Adrenal gland (tissue), 12 donors: ENCODE data around the gene EXOC4. TPM values are rescaled to one million over a fixed set of nuclear protein-coding genes. Genes with fewer than 3 reads are reported as not detected.

Source experiments
- DNase-seq, 7 donors: peaks; one replicate each; pipeline ENCODE4 v3.0.0-alpha.2; 2019 to 2020
- H3K27ac ChIP-seq, 5 donors: fragments of 200-600 bp; sonication (generic) in 4 of 5; 1 replicate in 3 of 5; 2 replicates in 2 of 5; pipeline versions ENCODE4 v1.5.1 to v1.8.0; 2016 to 2020; ENCODE audit warnings: mild to moderate bottlenecking in 1 of 5
- H3K27me3 ChIP-seq: fragments of 200-600 bp; 2 replicates; pipeline ENCODE4 v1.8.0; 2021
- H3K36me3 ChIP-seq, 2 donors: fragments of 200-600 bp; replicated peaks in 1 of 2; 1 replicate in 1 of 2; 2 replicates in 1 of 2; pipeline versions ENCODE4 v1.5.1 to v1.8.0; 2018 to 2022
- H3K4me1 ChIP-seq, 2 donors: fragments of 200-600 bp; replicated peaks in 1 of 2; 1 replicate in 1 of 2; 2 replicates in 1 of 2; pipeline versions ENCODE4 v1.5.1 to v1.8.0; 2018 to 2021
- H3K4me3 ChIP-seq, 4 donors: fragments of 200-600 bp; sonication (generic) in 3 of 4; one replicate each; pipeline ENCODE4 v1.5.1; 2016 to 2018
- H3K9me3 ChIP-seq, 3 donors: fragments of 200-600 bp; sonication (generic) in 1 of 3; replicated peaks in 1 of 3; 1 replicate in 2 of 3; 2 replicates in 1 of 3; pipeline versions ENCODE4 v1.5.1 to v1.8.0; 2016 to 2021
- CTCF ChIP-seq, 6 experiments: fragments of 450-650 bp in 4 of 6; fragments of 200-600 bp in 2 of 6; sonication (generic) in 1 of 6; IDR thresholded peaks; 1 replicate in 5 of 6; 2 replicates in 1 of 6; pipeline versions ENCODE4 v1.5.1 to v1.8.0; 2016 to 2021; ENCODE audit warnings: antibody characterized with exemption in 6 of 6, mild to moderate bottlenecking in 2 of 6, moderate library complexity in 1 of 6
- POLR2A ChIP-seq, 2 donors: fragments of 450-650 bp; IDR thresholded peaks; one replicate each; pipeline ENCODE4 v1.6.1; 2017; ENCODE audit warnings: antibody characterized with exemption in 2 of 2, mild to moderate bottlenecking in 2 of 2, moderate library complexity in 1 of 2
- WGBS, 4 donors: extraction: QIAGEN DNeasy Blood & Tissue Kit in 2 of 4; methylation state at CpG; one replicate each; pipeline versions ENCODE4 v1.1.5 to v1.1.7; 2013 to 2017; 5-methylcytosine and 5-hydroxymethylcytosine counted together
- intact Hi-C, 2 donors: fragments of 100-400 bp; cut with DNase I; formaldehyde crosslinking; loops; one replicate each; pipeline versions ENCODE4 v1.14.1 to v1.15.0; 2022 to 2023
- polyA plus RNA-seq, 3 donors: library from polyadenylated mRNA; stranded (reverse); fragments of 200-250 nt in 2 of 3; fragments of 350-450 nt in 1 of 3; fragmentation: Illumina TruSeq in 1 of 3; extraction: RNeasy Lipid Tissue Mini Kit (QIAGEN cat#74804) in 1 of 3; gene quantifications; one replicate each; pipeline ENCODE4 v1.2.3, GENCODE V29; 2013 to 2014
- total RNA-seq, 9 donors: library from RNA; depleted of rRNA in 4 of 9; stranded (reverse); fragments of >200 nt in 4 of 9; fragments of 120-200 nt in 1 of 9; fragmentation: NEBNext Ultra II Directional in 1 of 9; extraction: Animal tissue kit (Norgen Biotek cat#: 25700) in 1 of 9; gene quantifications; one replicate each; pipeline versions ENCODE4 v1.1.0 to v1.2.4, GENCODE V29; 2013 to 2023
- donor health status: healthy with polysubstance abuse.
- donor health status: Bipolar disorder and iron deficiency.
- donor health status: DM: yes; HTN: yes; CAD: no.
- donor health status: DM: no; HTN: no; CAD: no.
- donor health status: DM: no; HTN: no; CAD: no.
- donor health status: DM: yes; HTN: yes; CAD: no.

The EXOC4 gene
- total and polyA plus RNA-seq, 12 donors, result 12.5 to 93.8 (median 67.4) TPM

- intact Hi-C loops, result no loop called here
- H3K36me3 ChIP-seq, result no peaks in the 10 kb centered on the region
- no peaks in the 10 kb centered on the region for H3K4me1 ChIP-seq
- no peaks in the 10 kb centered on the region for H3K27me3 ChIP-seq
- DNase-seq, result no peak
- 90 to 96% (median 90%) methylated on average over 2 of the region's 2 CpGs for WGBS, 4 donors
- TF ChIP-seq POLR2A (IDR thresholded peaks at IDR 0.05) (no peak), CTCF (IDR thresholded peaks at IDR 0.05) (no peak)
- H3K4me3 ChIP-seq, result no peak overlapping the region
- H3K9me3 ChIP-seq, result no peaks in the 10 kb centered on the region
- H3K27ac ChIP-seq, result no peak overlapping the region
Observed at GRCh38 chr7:134051020-134051419, 798.1 kb downstream of the EXOC4 start.

- Histone ChIP-seq H3K4me3 (no peak overlapping the region), H3K4me1 (no peaks in the 10 kb centered on the region), H3K9me3 (no peaks in the 10 kb centered on the region), H3K36me3 (no peaks in the 10 kb centered on the region), H3K27me3 (no peaks in the 10 kb centered on the region), H3K27ac (no peak overlapping the region)
- TF ChIP-seq POLR2A (IDR thresholded peaks at IDR 0.05), result no peak
- no peak for TF ChIP-seq CTCF (IDR thresholded peaks at IDR 0.05)
- intact Hi-C loops, result no loop called here
- 83 to 91% (median 90%) methylated on average over 8 of the region's 8 CpGs for WGBS, 4 donors
- DNase-seq, result no peak
Observed at GRCh38 chr7:134056816-134057215, 803.9 kb downstream of the EXOC4 start.

- H3K9me3 ChIP-seq, result no peaks in the 10 kb centered on the region
- TF ChIP-seq POLR2A (IDR thresholded peaks at IDR 0.05) (no peak), CTCF (IDR thresholded peaks at IDR 0.05) (no peak)
- intact Hi-C loops, result no loop called here
Observed at GRCh38 chr7:134058521-134058920, 805.6 kb downstream of the EXOC4 start.

GRCh38 chr7:134058980-134059379, 806.1 kb downstream of the EXOC4 start:
- 80 to 95% (median 88%) methylated on average over 4 of the region's 4 CpGs for WGBS, 4 donors
- intact Hi-C loops, result no loop called here

More at GRCh38 chr7:134058521-134058920, 805.6 kb downstream of the EXOC4 start:
- H3K4me3 ChIP-seq, result no peak overlapping the region
- H3K27me3 ChIP-seq, result no peaks in the 10 kb centered on the region
- H3K27ac ChIP-seq, result no peak overlapping the region
- peaks cover 0 to 10% of the 10 kb centered on the region in 2 donors for H3K4me1 ChIP-seq
- H3K36me3 ChIP-seq, result no peaks in the 10 kb centered on the region
- DNase-seq, result no peak
- WGBS, 4 donors, result 87 to 95% (median 94%) methylated on average over 3 of the region's 3 CpGs

More at GRCh38 chr7:134058980-134059379, 806.1 kb downstream of the EXOC4 start:
- no peak for TF ChIP-seq POLR2A (IDR thresholded peaks at IDR 0.05)
- no peak for TF ChIP-seq CTCF (IDR thresholded peaks at IDR 0.05)
- peaks cover 0 to 10% of the 10 kb centered on the region in 2 donors for H3K4me1 ChIP-seq
- H3K27me3 ChIP-seq, result no peaks in the 10 kb centered on the region
- no peak for DNase-seq
- H3K4me3 ChIP-seq, result no peak overlapping the region
- H3K27ac ChIP-seq, result no peak overlapping the region
- no peaks in the 10 kb centered on the region for H3K9me3 ChIP-seq
- H3K36me3 ChIP-seq, result no peaks in the 10 kb centered on the region
